Fibroblast of pulmonary artery (primary cell): Measurements from ENCODE around the gene CEACAM19.

Experiments used
- DNase-seq: peaks from one replicate; pipeline ENCODE4 v3.0.0-alpha.2; 2010; ENCODE audit warnings: low read depth
- H3K4me3 ChIP-seq: replicated peaks from 2 replicates; pipeline ENCODE4 v1.5.1; 2011; ENCODE audit warnings: low read depth, mild to moderate bottlenecking, control low read depth, low read length, moderate library complexity
- TF ChIP-seq, protein P1 (sequence below): IDR thresholded peaks from 2 replicates; pipeline ENCODE4 v1.5.1; 2011; ENCODE audit warnings: mild to moderate bottlenecking, control low read depth, low read length, inconsistent platforms; ENCODE audit errors: missing control alignments

Gene CEACAM19

DNA sequence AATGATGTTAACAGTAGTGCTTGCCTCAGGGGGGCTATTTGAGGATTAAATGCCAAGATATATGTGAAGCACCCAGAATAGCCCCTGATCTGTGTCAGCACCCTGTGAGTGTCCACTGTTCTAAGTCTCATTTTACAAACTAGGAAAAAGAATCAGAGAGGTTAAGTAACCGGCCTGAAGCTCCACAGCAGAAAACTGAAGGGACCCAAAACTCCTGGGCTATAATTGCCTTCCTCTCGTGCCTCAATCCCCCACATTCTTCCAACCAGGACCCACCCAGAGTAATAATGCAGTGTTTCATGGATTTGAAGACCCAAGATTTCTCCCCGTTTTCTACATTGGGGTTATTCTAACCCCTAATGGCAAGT, 25.2 kb upstream of the CEACAM19 start:
- TF ChIP-seq, protein P1, sequence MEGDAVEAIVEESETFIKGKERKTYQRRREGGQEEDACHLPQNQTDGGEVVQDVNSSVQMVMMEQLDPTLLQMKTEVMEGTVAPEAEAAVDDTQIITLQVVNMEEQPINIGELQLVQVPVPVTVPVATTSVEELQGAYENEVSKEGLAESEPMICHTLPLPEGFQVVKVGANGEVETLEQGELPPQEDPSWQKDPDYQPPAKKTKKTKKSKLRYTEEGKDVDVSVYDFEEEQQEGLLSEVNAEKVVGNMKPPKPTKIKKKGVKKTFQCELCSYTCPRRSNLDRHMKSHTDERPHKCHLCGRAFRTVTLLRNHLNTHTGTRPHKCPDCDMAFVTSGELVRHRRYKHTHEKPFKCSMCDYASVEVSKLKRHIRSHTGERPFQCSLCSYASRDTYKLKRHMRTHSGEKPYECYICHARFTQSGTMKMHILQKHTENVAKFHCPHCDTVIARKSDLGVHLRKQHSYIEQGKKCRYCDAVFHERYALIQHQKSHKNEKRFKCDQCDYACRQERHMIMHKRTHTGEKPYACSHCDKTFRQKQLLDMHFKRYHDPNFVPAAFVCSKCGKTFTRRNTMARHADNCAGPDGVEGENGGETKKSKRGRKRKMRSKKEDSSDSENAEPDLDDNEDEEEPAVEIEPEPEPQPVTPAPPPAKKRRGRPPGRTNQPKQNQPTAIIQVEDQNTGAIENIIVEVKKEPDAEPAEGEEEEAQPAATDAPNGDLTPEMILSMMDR = no peak
- no peak overlapping the region for H3K4me3 ChIP-seq
- no peak for DNase-seq

DNA sequence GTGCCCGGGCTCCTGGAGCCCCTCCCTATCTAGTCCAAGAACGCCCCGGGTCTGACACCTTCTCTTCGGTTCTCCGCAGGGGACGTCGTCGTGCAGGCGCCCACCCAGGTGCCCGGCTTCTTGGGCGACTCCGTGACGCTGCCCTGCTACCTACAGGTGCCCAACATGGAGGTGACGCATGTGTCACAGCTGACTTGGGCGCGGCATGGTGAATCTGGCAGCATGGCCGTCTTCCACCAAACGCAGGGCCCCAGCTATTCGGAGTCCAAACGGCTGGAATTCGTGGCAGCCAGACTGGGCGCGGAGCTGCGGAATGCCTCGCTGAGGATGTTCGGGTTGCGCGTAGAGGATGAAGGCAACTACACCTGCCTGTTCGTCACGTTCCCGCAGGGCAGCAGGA, 24.1 kb upstream of the CEACAM19 start:
- no peak for DNase-seq
- H3K4me3 ChIP-seq = no peak overlapping the region

DNA sequence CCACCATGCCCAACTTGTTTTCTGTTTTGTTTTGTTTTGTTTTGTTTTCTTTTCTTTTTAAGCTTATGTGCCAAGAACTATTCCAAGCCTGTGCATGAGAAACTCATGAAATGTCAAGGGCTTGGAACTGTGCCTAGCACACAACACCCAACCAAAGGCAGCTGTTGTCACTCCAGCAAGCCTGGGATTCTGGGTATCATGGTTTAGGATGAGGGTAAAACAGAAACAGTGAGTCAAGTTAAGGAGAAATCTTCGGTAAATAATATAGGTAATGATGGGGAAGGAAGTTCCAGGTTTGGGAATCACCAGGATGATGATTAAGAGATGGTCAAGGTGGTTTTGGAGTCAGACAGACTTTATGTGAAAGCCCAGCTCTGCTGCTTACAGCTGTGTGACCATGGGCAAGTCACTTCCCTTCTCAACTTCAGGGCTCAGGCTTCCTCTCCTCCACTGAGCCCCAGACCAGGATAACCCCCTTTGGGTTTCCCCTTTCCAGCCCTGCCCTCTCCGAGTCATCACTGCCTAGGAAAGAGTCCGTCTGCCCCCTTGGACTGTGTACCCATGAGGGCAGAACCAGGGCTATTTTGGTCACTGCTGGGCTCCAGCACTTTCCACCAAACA, 22.5 kb upstream of the CEACAM19 start:
- peak; percentile 90 for DNase-seq
- H3K4me3 ChIP-seq = no peak overlapping the region
- TF ChIP-seq, protein P1 = no peak

More for the DNA sequence above, 24.1 kb upstream of the CEACAM19 start:
- TF ChIP-seq, protein P1 = no peak

DNA sequence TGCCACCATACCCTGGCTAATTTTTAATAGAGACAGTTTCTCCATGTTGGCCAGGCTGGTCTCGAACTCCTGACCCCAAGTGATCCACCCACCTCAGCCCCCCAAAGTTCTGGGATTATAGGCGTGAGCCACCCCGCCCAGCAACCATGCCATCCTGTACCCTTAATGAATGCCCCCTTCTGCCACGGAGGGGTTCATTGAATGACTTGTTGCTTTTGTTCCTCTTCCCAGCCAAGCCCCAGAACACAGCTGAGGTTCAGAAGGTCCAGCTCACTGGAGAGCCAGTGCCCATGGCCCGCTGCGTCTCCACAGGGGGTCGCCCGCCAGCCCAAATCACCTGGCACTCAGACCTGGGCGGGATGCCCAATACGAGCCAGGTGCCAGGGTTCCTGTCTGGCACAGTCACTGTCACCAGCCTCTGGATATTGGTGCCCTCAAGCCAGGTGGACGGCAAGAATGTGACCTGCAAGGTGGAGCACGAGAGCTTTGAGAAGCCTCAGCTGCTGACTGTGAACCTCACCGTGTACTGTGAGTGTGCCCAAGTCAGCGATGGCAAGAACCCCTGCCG, 21.6 kb upstream of the CEACAM19 start:
- no peak overlapping the region for H3K4me3 ChIP-seq
- DNase-seq = no peak
- TF ChIP-seq, protein P1 = no peak

DNA sequence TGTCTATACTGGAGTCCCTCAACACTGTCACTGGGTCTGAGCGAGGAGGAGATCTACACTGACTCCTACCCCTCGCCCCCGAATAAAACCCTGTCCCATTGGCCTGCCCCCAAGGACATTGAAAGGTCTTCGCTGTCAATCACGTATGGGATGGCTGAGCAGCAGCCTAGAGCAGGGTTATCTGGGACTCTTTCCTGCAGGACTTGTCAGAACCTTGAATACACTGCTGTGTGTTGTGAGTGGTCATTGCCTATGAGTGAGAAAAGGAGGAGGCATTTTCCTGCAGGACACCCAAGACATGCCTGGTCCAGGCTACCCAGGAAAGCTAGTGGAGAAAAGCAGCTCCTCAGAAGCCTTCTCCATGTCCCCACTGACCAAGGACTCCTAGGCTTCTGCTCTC, 17.9 kb upstream of the CEACAM19 start:
- no peak overlapping the region for H3K4me3 ChIP-seq
- DNase-seq = no peak
- TF ChIP-seq, protein P1 = no peak

DNA sequence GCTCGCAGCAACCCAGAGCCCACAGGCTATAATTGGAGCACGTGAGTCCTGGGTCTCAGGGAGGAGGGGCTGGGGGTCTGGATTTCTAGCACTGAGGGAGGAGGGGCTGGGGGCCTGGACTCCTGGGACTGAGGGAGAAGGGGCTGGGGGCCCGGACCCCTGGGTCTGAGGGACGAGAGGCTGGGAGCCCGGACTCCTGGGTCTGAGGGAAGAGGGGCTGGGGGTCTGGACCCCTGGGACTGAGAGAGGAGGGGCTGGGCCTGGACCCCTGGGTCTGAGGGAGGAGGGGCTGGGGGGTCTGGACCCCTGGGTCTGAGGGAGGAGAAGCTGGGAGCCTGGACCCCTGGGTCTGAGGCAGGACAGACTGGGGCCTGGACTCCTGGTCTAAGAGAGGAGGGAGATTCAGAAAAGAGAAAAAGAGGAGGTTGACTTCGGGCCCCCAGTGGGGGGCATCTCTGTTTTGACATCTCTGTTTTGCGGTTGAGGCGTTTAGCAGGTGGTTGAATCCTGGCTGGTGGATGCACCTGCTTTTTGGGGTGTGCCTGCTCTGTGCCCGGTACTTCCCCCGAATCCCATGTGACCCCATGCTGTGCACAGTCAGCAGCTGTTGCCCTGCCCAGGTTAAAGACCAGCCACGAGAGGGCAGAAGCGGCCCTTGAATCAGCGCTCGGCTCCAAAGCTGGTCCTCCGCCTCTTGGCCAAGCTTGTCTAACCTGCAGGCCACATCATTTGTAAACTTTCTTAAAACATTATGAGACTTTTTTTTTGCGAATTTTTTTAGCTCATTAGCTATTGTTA, 17.1 kb upstream of the CEACAM19 start:
- no peak overlapping the region for H3K4me3 ChIP-seq
- TF ChIP-seq, protein P1 = peak; percentile 50
- DNase-seq = peak; percentile 58
